Epithelial cell of esophagus (primary cell): Measurements from ENCODE around the gene SORCS2.

Experiments used
- DNase-seq: peaks from one replicate; pipeline ENCODE4 v3.0.0; 2010; ENCODE audit warnings: low read depth
- H3K4me3 ChIP-seq: 2 replicates; pipeline ENCODE4 v1.5.1; 2011; ENCODE audit warnings: mild to moderate bottlenecking, low read length, control low read depth
- CTCF ChIP-seq: IDR thresholded peaks from 2 replicates; pipeline ENCODE4 v1.5.1; 2011; ENCODE audit warnings: low read depth, mild to moderate bottlenecking, low read length, control low read depth, inconsistent platforms; ENCODE audit not compliant: insufficient read depth; ENCODE audit errors: missing control alignments

The SORCS2 gene

GRCh38 chr4:7382634-7383014 lies 190.3 kb downstream of the SORCS2 start:
- TF ChIP-seq CTCF: no peak
- H3K4me3 ChIP-seq: no peak overlapping the region
- DNase-seq: no peak

- TF ChIP-seq CTCF: no peak
- no peak overlapping the region for H3K4me3 ChIP-seq
- DNase-seq: no peak
Observed at GRCh38 chr4:7383266-7383665, 190.9 kb downstream of the SORCS2 start.

GRCh38 chr4:7384003-7384928 lies 191.9 kb downstream of the SORCS2 start:
- no peak overlapping the region for H3K4me3 ChIP-seq
- DNase-seq: no peak
- TF ChIP-seq CTCF: no peak

GRCh38 chr4:7384929-7385890 lies 192.9 kb downstream of the SORCS2 start:
- no peak overlapping the region for H3K4me3 ChIP-seq
- no peak for TF ChIP-seq CTCF
- no peak for DNase-seq

- no peak for TF ChIP-seq CTCF
- no peak for DNase-seq
- no peak overlapping the region for H3K4me3 ChIP-seq
Observed at GRCh38 chr4:7387925-7388324, 195.6 kb downstream of the SORCS2 start.

- no peak for DNase-seq
- no peak overlapping the region for H3K4me3 ChIP-seq
- TF ChIP-seq CTCF: no peak
Observed at GRCh38 chr4:7388627-7389026, 196.3 kb downstream of the SORCS2 start.
